ENCODE measurements around the gene NOMO2.
"Not testable (repeated sequence)": the region's sequence is repeated elsewhere in the genome, so short reads cannot be mapped to it uniquely, and the experiment has no call there.

NOMO2 gene

GRCh38 chr16:18575945-18576344 lies 14.0 kb upstream of the NOMO2 start:
- DNase-seq, result not testable (repeated sequence)

GRCh38 chr16:18575298-18575917 lies 13.5 kb upstream of the NOMO2 start:
- DNase-seq, result not testable (repeated sequence)

- DNase-seq, result not testable (repeated sequence)
Observed at GRCh38 chr16:18573887-18574286, 12.0 kb upstream of the NOMO2 start.

- DNase-seq, result not testable (repeated sequence)
Observed at GRCh38 chr16:18572973-18573372, 11.1 kb upstream of the NOMO2 start.

- DNase-seq, result not testable (repeated sequence)
Observed at GRCh38 chr16:18571307-18571850, 9.5 kb upstream of the NOMO2 start.

GRCh38 chr16:18570529-18571306 lies 8.8 kb upstream of the NOMO2 start:
- not testable (repeated sequence) for DNase-seq

GRCh38 chr16:18560416-18561220 lies 1.3 kb downstream of the NOMO2 start:
- DNase-seq, result not testable (repeated sequence)

- not testable (repeated sequence) for DNase-seq
Observed at GRCh38 chr16:18553671-18554070, 8.2 kb downstream of the NOMO2 start.

- DNase-seq, result not testable (repeated sequence)
Observed at GRCh38 chr16:18547382-18547781, 14.5 kb downstream of the NOMO2 start.

- not testable (repeated sequence) for DNase-seq
Observed at GRCh38 chr16:18546853-18547252, 15.0 kb downstream of the NOMO2 start.

- not testable (repeated sequence) for DNase-seq
Observed at GRCh38 chr16:18544232-18545081, 17.4 kb downstream of the NOMO2 start.

GRCh38 chr16:18541912-18542311 lies 20.0 kb downstream of the NOMO2 start:
- DNase-seq, result not testable (repeated sequence)

GRCh38 chr16:18537004-18537403 lies 24.9 kb downstream of the NOMO2 start:
- DNase-seq, result not testable (repeated sequence)

GRCh38 chr16:18535519-18536168 lies 26.3 kb downstream of the NOMO2 start:
- DNase-seq, result peak; percentile 85

- DNase-seq, result not testable (repeated sequence)
Observed at GRCh38 chr16:18534308-18534707, 27.6 kb downstream of the NOMO2 start.

- not testable (repeated sequence) for DNase-seq
Observed at GRCh38 chr16:18531323-18531722, 30.6 kb downstream of the NOMO2 start.

- not testable (repeated sequence) for DNase-seq
Observed at GRCh38 chr16:18530329-18530728, 31.6 kb downstream of the NOMO2 start.

- not testable (repeated sequence) for DNase-seq
Observed at GRCh38 chr16:18526547-18526946, 35.4 kb downstream of the NOMO2 start.

GRCh38 chr16:18525882-18526482 lies 35.9 kb downstream of the NOMO2 start:
- DNase-seq, result not testable (repeated sequence)

- not testable (repeated sequence) for DNase-seq
Observed at GRCh38 chr16:18522637-18523036, 39.3 kb downstream of the NOMO2 start.
